ENCODE measurements around the gene NFAT5.

Gene NFAT5

GRCh38 chr16:69732101-69732500, 166.3 kb downstream of the NFAT5 start:
- Histone ChIP-seq H3K9ac (ENCODE audit: insufficient read length, low read depth) (no peak overlapping the region), H3K4me3 (ENCODE audit: insufficient read length, low read depth) (no peak overlapping the region), H3K9me3 (ENCODE audit: insufficient read depth, low read length) (no peaks in the 10 kb centered on the region), H3K36me3 (ENCODE audit: insufficient read depth, insufficient read length, low read length) (peaks cover 7% of the 10 kb centered on the region), H3K27me3 (ENCODE audit: insufficient read depth, insufficient read length) (no peaks in the 10 kb centered on the region), H3K4me1 (ENCODE audit: insufficient read depth, insufficient read length) (peaks cover 2% of the 10 kb centered on the region)
- no peak for DNase-seq (ENCODE audit: low read depth, low spot score)
- no peak for TF ChIP-seq SUZ12 (IDR thresholded peaks at IDR 0.05; ENCODE audit: extremely low read depth, insufficient read depth, insufficient read length)

- DNase-seq (ENCODE audit: low read depth, low spot score) = no peak
- Histone ChIP-seq H3K36me3 (ENCODE audit: insufficient read depth, insufficient read length, low read length) (peaks cover 72% of the 10 kb centered on the region), H3K4me3 (ENCODE audit: insufficient read length, low read depth) (no peak overlapping the region), H3K9me3 (ENCODE audit: insufficient read depth, low read length) (no peaks in the 10 kb centered on the region), H3K4me1 (ENCODE audit: insufficient read depth, insufficient read length) (no peaks in the 10 kb centered on the region), H3K27me3 (ENCODE audit: insufficient read depth, insufficient read length) (no peaks in the 10 kb centered on the region), H3K9ac (ENCODE audit: insufficient read length, low read depth) (no peak overlapping the region)
- no peak for TF ChIP-seq YY1 (IDR thresholded peaks at IDR 0.05; ENCODE audit: insufficient read depth, insufficient read length)
- TF ChIP-seq SUZ12 (IDR thresholded peaks at IDR 0.05; ENCODE audit: extremely low read depth, insufficient read depth, insufficient read length) = no peak
- no peak for TF ChIP-seq ZNF274 (IDR thresholded peaks at IDR 0.05; ENCODE audit: low read depth, low read length)
Measured at GRCh38 chr16:69741519-69741918, 175.8 kb downstream of the NFAT5 start.

- no peaks in the 10 kb centered on the region for H3K27me3 ChIP-seq (ENCODE audit: insufficient read depth, insufficient read length)
- H3K9me3 ChIP-seq (ENCODE audit: insufficient read depth, low read length) = no peaks in the 10 kb centered on the region
- peaks cover 77% of the 10 kb centered on the region for H3K36me3 ChIP-seq (ENCODE audit: insufficient read depth, insufficient read length, low read length)
- no peak overlapping the region for H3K4me3 ChIP-seq (ENCODE audit: insufficient read length, low read depth)
- H3K4me1 ChIP-seq (ENCODE audit: insufficient read depth, insufficient read length) = no peaks in the 10 kb centered on the region
- H3K9ac ChIP-seq (ENCODE audit: insufficient read length, low read depth) = no peak overlapping the region
- DNase-seq (ENCODE audit: low read depth, low spot score) = no peak
- TF ChIP-seq ZNF274 (IDR thresholded peaks at IDR 0.05; ENCODE audit: low read depth, low read length) = no peak
- no peak for TF ChIP-seq SUZ12 (IDR thresholded peaks at IDR 0.05; ENCODE audit: extremely low read depth, insufficient read depth, insufficient read length)
- TF ChIP-seq YY1 (IDR thresholded peaks at IDR 0.05; ENCODE audit: insufficient read depth, insufficient read length) = no peak
Measured at GRCh38 chr16:69741951-69742904, 176.5 kb downstream of the NFAT5 start.

GRCh38 chr16:69744363-69745231, 178.8 kb downstream of the NFAT5 start:
- no peak for DNase-seq (ENCODE audit: low read depth, low spot score)
- H3K4me1 ChIP-seq (ENCODE audit: insufficient read depth, insufficient read length) = no peaks in the 10 kb centered on the region
- no peak overlapping the region for H3K9ac ChIP-seq (ENCODE audit: insufficient read length, low read depth)
- peaks cover 95% of the 10 kb centered on the region for H3K36me3 ChIP-seq (ENCODE audit: insufficient read depth, insufficient read length, low read length)
- H3K27me3 ChIP-seq (ENCODE audit: insufficient read depth, insufficient read length) = no peaks in the 10 kb centered on the region
- no peak for TF ChIP-seq ZNF274 (IDR thresholded peaks at IDR 0.05; ENCODE audit: low read depth, low read length)
- H3K9me3 ChIP-seq (ENCODE audit: insufficient read depth, low read length) = no peaks in the 10 kb centered on the region
- H3K4me3 ChIP-seq (ENCODE audit: insufficient read length, low read depth) = no peak overlapping the region

- no peaks in the 10 kb centered on the region for H3K9me3 ChIP-seq (ENCODE audit: insufficient read depth, low read length)
- DNase-seq (ENCODE audit: low read depth, low spot score) = no peak
- no peak overlapping the region for H3K4me3 ChIP-seq (ENCODE audit: insufficient read length, low read depth)
- H3K9ac ChIP-seq (ENCODE audit: insufficient read length, low read depth) = no peak overlapping the region
- H3K27me3 ChIP-seq (ENCODE audit: insufficient read depth, insufficient read length) = no peaks in the 10 kb centered on the region
- TF ChIP-seq ZNF274 (IDR thresholded peaks at IDR 0.05; ENCODE audit: low read depth, low read length) = no peak
- TF ChIP-seq YY1 (IDR thresholded peaks at IDR 0.05; ENCODE audit: insufficient read depth, insufficient read length) = no peak
- TF ChIP-seq SUZ12 (IDR thresholded peaks at IDR 0.05; ENCODE audit: extremely low read depth, insufficient read depth, insufficient read length) = no peak
- H3K36me3 ChIP-seq (ENCODE audit: insufficient read depth, insufficient read length, low read length) = peaks cover 95% of the 10 kb centered on the region
- no peaks in the 10 kb centered on the region for H3K4me1 ChIP-seq (ENCODE audit: insufficient read depth, insufficient read length)
Measured at GRCh38 chr16:69745232-69745612, 179.5 kb downstream of the NFAT5 start.

GRCh38 chr16:69745959-69746358, 180.2 kb downstream of the NFAT5 start:
- TF ChIP-seq ZNF274 (IDR thresholded peaks at IDR 0.05; ENCODE audit: low read depth, low read length) (no peak), SUZ12 (IDR thresholded peaks at IDR 0.05; ENCODE audit: extremely low read depth, insufficient read depth, insufficient read length) (no peak), YY1 (IDR thresholded peaks at IDR 0.05; ENCODE audit: insufficient read depth, insufficient read length) (no peak)
- no peaks in the 10 kb centered on the region for H3K4me1 ChIP-seq (ENCODE audit: insufficient read depth, insufficient read length)
- peaks cover 98% of the 10 kb centered on the region for H3K36me3 ChIP-seq (ENCODE audit: insufficient read depth, insufficient read length, low read length)
- no peaks in the 10 kb centered on the region for H3K27me3 ChIP-seq (ENCODE audit: insufficient read depth, insufficient read length)
- H3K9me3 ChIP-seq (ENCODE audit: insufficient read depth, low read length) = no peaks in the 10 kb centered on the region
- H3K9ac ChIP-seq (ENCODE audit: insufficient read length, low read depth) = no peak overlapping the region
- no peak overlapping the region for H3K4me3 ChIP-seq (ENCODE audit: insufficient read length, low read depth)
- DNase-seq (ENCODE audit: low read depth, low spot score) = no peak

- no peaks in the 10 kb centered on the region for H3K4me1 ChIP-seq (ENCODE audit: insufficient read depth, insufficient read length)
- TF ChIP-seq SUZ12 (IDR thresholded peaks at IDR 0.05; ENCODE audit: extremely low read depth, insufficient read depth, insufficient read length) = no peak
- TF ChIP-seq YY1 (IDR thresholded peaks at IDR 0.05; ENCODE audit: insufficient read depth, insufficient read length) = no peak
- TF ChIP-seq ZNF274 (IDR thresholded peaks at IDR 0.05; ENCODE audit: low read depth, low read length) = no peak
- DNase-seq (ENCODE audit: low read depth, low spot score) = no peak
- no peak overlapping the region for H3K9ac ChIP-seq (ENCODE audit: insufficient read length, low read depth)
- no peaks in the 10 kb centered on the region for H3K27me3 ChIP-seq (ENCODE audit: insufficient read depth, insufficient read length)
- H3K9me3 ChIP-seq (ENCODE audit: insufficient read depth, low read length) = no peaks in the 10 kb centered on the region
- peaks cover 98% of the 10 kb centered on the region for H3K36me3 ChIP-seq (ENCODE audit: insufficient read depth, insufficient read length, low read length)
- no peak overlapping the region for H3K4me3 ChIP-seq (ENCODE audit: insufficient read length, low read depth)
Measured at GRCh38 chr16:69747115-69747514, 181.3 kb downstream of the NFAT5 start.

All from NT2/D1 (cell line).